Thoracic aorta (tissue), 2 donors: ENCODE measurements around the gene TEX22. TPM values are rescaled to one million over a fixed set of nuclear protein-coding genes. Genes with fewer than 3 reads are reported as not detected.

Source experiments
- ATAC-seq: fragments of 150-250 bp; one replicate; pipeline ENCODE4 v1.8.0; 2017; ENCODE audit warnings: low read depth; ENCODE audit not compliant: insufficient number of reproducible peaks, low FRiP score
- DNase-seq: peaks from one replicate; pipeline ENCODE4 v3.0.0-alpha.2; 2020; ENCODE audit warnings: low spot score
- H3K27ac ChIP-seq, 2 donors: fragments of 200-600 bp; sonication (generic); 1 replicate in 1 of 2; 2 replicates in 1 of 2; pipeline ENCODE4 v1.5.1; 2016; ENCODE audit warnings: mild to moderate bottlenecking in 2 of 2, moderate library complexity in 2 of 2
- H3K27me3 ChIP-seq: fragments of 200-600 bp; sonication (generic); replicated peaks from 2 replicates; pipeline ENCODE4 v1.6.0; 2016; ENCODE audit warnings: mild to moderate bottlenecking; ENCODE audit not compliant: insufficient read depth
- H3K36me3 ChIP-seq: fragments of 200-600 bp; sonication (generic); one replicate; pipeline ENCODE4 v1.5.1; 2016
- H3K4me1 ChIP-seq, 2 donors: fragments of 200-600 bp; sonication (generic); 1 replicate in 1 of 2; 2 replicates in 1 of 2; pipeline versions ENCODE4 v1.5.1 to v1.6.0; 2016; ENCODE audit warnings: low read depth in 2 of 2, mild to moderate bottlenecking in 1 of 2; ENCODE audit not compliant: control insufficient read depth in 1 of 2
- H3K4me3 ChIP-seq: fragments of 200-600 bp; sonication (generic); 2 replicates; pipeline ENCODE4 v1.5.1; 2016; ENCODE audit warnings: mild to moderate bottlenecking
- H3K9me3 ChIP-seq: fragments of 200-600 bp; sonication (generic); 2 replicates; pipeline ENCODE4 v1.5.1; 2016
- total RNA-seq, 2 donors: library from RNA; depleted of rRNA; stranded (reverse); fragments of >200 nt; gene quantifications; one replicate each; pipeline versions ENCODE4 v1.1.0 to v1.2.3, GENCODE V29; 2016
- TF ChIP-seq, protein P1 (sequence below): fragments of 200-600 bp; sonication (generic); IDR thresholded peaks from one replicate; pipeline ENCODE4 v1.5.1; 2019; ENCODE audit warnings: antibody characterized with exemption

Gene TEX22
- total RNA-seq, 2 donors from 2014 or later, result not detected

- ATAC-seq, result no peak
Measured at GRCh38 chr14:105427936-105428485, 29.7 kb downstream of the TEX22 start.

DNA sequence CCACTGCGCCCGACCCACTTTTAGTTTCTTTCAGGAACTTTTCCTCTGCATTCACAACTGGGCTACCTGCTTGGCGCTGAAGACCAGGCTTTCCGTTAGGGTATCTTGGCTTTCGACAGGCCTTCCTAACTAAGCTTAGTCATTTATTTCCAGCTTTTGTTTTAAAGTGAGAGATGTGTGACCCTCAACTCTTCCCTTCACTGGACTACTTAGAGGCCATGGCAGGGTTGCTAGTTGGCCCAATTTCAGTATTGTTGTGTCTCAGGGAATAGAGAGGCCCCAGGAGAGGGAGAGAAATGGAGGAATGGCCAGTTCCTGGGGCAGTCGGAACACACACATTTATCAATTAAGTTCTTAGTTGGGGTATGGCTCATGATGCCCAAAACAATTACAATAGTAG, 31.7 kb downstream of the TEX22 start:
- no peak overlapping the region for H3K27ac ChIP-seq
- ATAC-seq, result no peak
- H3K36me3 ChIP-seq, result no peaks in the 10 kb centered on the region

More at GRCh38 chr14:105427936-105428485, 29.7 kb downstream of the TEX22 start:
- H3K27ac ChIP-seq, result no peak overlapping the region
- peaks cover 6% of the 10 kb centered on the region in 2 donors for H3K4me1 ChIP-seq
- no peak overlapping the region for H3K4me3 ChIP-seq
- no peaks in the 10 kb centered on the region for H3K27me3 ChIP-seq
- TF ChIP-seq, protein P1, sequence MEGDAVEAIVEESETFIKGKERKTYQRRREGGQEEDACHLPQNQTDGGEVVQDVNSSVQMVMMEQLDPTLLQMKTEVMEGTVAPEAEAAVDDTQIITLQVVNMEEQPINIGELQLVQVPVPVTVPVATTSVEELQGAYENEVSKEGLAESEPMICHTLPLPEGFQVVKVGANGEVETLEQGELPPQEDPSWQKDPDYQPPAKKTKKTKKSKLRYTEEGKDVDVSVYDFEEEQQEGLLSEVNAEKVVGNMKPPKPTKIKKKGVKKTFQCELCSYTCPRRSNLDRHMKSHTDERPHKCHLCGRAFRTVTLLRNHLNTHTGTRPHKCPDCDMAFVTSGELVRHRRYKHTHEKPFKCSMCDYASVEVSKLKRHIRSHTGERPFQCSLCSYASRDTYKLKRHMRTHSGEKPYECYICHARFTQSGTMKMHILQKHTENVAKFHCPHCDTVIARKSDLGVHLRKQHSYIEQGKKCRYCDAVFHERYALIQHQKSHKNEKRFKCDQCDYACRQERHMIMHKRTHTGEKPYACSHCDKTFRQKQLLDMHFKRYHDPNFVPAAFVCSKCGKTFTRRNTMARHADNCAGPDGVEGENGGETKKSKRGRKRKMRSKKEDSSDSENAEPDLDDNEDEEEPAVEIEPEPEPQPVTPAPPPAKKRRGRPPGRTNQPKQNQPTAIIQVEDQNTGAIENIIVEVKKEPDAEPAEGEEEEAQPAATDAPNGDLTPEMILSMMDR, result no peak
- no peaks in the 10 kb centered on the region for H3K9me3 ChIP-seq
- no peak for DNase-seq
- H3K36me3 ChIP-seq, result no peaks in the 10 kb centered on the region

GRCh38 chr14:105430565-105430964, 32.2 kb downstream of the TEX22 start:
- H3K36me3 ChIP-seq, result no peaks in the 10 kb centered on the region
- TF ChIP-seq, protein P1, result no peak
- no peaks in the 10 kb centered on the region for H3K9me3 ChIP-seq
- DNase-seq (no peak), ATAC-seq (no peak)
- H3K27ac ChIP-seq, result peak overlapping the region; percentile 17 to 35
- no peaks in the 10 kb centered on the region for H3K27me3 ChIP-seq
- peaks cover 6% of the 10 kb centered on the region in 2 donors for H3K4me1 ChIP-seq
- no peak overlapping the region for H3K4me3 ChIP-seq

More for the DNA sequence above, 31.7 kb downstream of the TEX22 start:
- Histone ChIP-seq H3K4me3 (no peak overlapping the region), H3K9me3 (no peaks in the 10 kb centered on the region), H3K27me3 (no peaks in the 10 kb centered on the region), H3K4me1 (peaks cover 6% of the 10 kb centered on the region in 2 donors)
- TF ChIP-seq, protein P1, result no peak
- DNase-seq, result no peak

GRCh38 chr14:105431256-105431655, 32.9 kb downstream of the TEX22 start:
- Histone ChIP-seq H3K4me1 (peaks cover 6 to 13% of the 10 kb centered on the region in 2 donors), H3K27ac (peak overlapping the region in 1 of 2 donors; percentile 35), H3K9me3 (no peaks in the 10 kb centered on the region), H3K36me3 (no peaks in the 10 kb centered on the region), H3K4me3 (no peak overlapping the region), H3K27me3 (no peaks in the 10 kb centered on the region)
- DNase-seq (no peak), ATAC-seq (no peak)
- TF ChIP-seq, protein P1, result no peak

DNA sequence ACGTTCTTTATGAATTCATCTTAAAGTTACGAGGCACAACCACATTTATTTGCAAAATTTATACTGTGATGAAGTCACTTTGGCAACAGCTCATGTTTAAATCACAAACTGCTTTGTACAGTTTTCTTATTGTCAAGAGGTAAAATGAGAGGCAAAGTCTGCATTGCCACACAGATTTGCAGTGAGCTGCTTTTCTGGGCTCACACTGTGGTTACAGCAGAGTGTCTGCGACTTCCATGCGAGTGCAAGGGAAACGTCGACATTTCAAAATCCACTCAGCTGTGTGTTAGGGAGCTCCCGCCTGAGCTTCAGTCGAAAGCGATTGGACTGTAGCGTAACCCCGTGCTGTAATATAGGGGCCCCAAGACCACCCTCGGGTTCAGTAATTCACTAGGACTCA, 34.3 kb downstream of the TEX22 start:
- Histone ChIP-seq H3K9me3 (no peaks in the 10 kb centered on the region), H3K4me1 (peaks cover 6 to 22% of the 10 kb centered on the region in 2 donors), H3K27me3 (no peaks in the 10 kb centered on the region), H3K4me3 (no peak overlapping the region), H3K27ac (no peak overlapping the region), H3K36me3 (no peaks in the 10 kb centered on the region)
- ATAC-seq (no peak), DNase-seq (no peak)
- TF ChIP-seq, protein P1, result no peak
